TTC549 (cell line): ENCODE measurements around the gene S100A7A.
"Not testable (repeated sequence)": the region's sequence is repeated elsewhere in the genome, so short reads cannot be mapped to it uniquely, and the experiment has no call there.

Experiments used
- FAIRE-seq: peaks from 2 replicates; lab custom pipeline; 2012; peaks lifted over from hg19 to GRCh38; lab: Jason Lieb, UNC

S100A7A gene

GRCh38 chr1:153428073-153428638 is 11.8 kb downstream of the S100A7A start:
- FAIRE-seq = no peak

- no peak for FAIRE-seq
Observed at GRCh38 chr1:153428791-153429190, 12.5 kb downstream of the S100A7A start.

GRCh38 chr1:153429266-153430165 is 13.2 kb downstream of the S100A7A start:
- FAIRE-seq = no peak

GRCh38 chr1:153430166-153430553 is 13.8 kb downstream of the S100A7A start:
- no peak for FAIRE-seq

- FAIRE-seq = no peak
Observed at GRCh38 chr1:153430561-153430960, 14.2 kb downstream of the S100A7A start.

GRCh38 chr1:153431002-153431401 is 14.7 kb downstream of the S100A7A start:
- FAIRE-seq = no peak

- FAIRE-seq = no peak
Observed at GRCh38 chr1:153431427-153431826, 15.1 kb downstream of the S100A7A start.

GRCh38 chr1:153431928-153432327 is 15.6 kb downstream of the S100A7A start:
- FAIRE-seq = no peak

GRCh38 chr1:153432874-153433681 is 16.8 kb downstream of the S100A7A start:
- FAIRE-seq = no peak

GRCh38 chr1:153434746-153435455 is 18.6 kb downstream of the S100A7A start:
- FAIRE-seq = no peak

GRCh38 chr1:153437236-153437635 is 20.9 kb downstream of the S100A7A start:
- no peak for FAIRE-seq

GRCh38 chr1:153438599-153438998 is 22.3 kb downstream of the S100A7A start:
- no peak for FAIRE-seq

- no peak for FAIRE-seq
Observed at GRCh38 chr1:153439273-153439672, 23.0 kb downstream of the S100A7A start.

GRCh38 chr1:153441238-153441755 is 25.0 kb downstream of the S100A7A start:
- no peak for FAIRE-seq

- FAIRE-seq = no peak
Observed at GRCh38 chr1:153443486-153443885, 27.2 kb downstream of the S100A7A start.

- no peak for FAIRE-seq
Observed at GRCh38 chr1:153444078-153444477, 27.8 kb downstream of the S100A7A start.

- no peak for FAIRE-seq
Observed at GRCh38 chr1:153447498-153448170, 31.3 kb downstream of the S100A7A start.

GRCh38 chr1:153448851-153449250 is 32.5 kb downstream of the S100A7A start:
- FAIRE-seq = not testable (repeated sequence)

GRCh38 chr1:153456396-153456795 is 40.1 kb downstream of the S100A7A start:
- FAIRE-seq = no peak

- FAIRE-seq = no peak
Observed at GRCh38 chr1:153459655-153460054, 43.3 kb downstream of the S100A7A start.

- FAIRE-seq = no peak
Observed at GRCh38 chr1:153460551-153460950, 44.2 kb downstream of the S100A7A start, which contains the start of gene S100A7. S100A7 (minus strand) TSS chr1:153460651; CDS start chr1:153459013, 1,638 bp downstream.
